ENCODE results near the gene WASF2. TPM values are rescaled to one million over a fixed set of nuclear protein-coding genes. Genes with fewer than 3 reads are reported as not detected.
A peak's percentile ranks its signal among the peaks of the same experiment; 100 is the strongest.

Gene WASF2
- total RNA-seq, 2 experiments from 2014 or later = 108 to 111 TPM

DNA sequence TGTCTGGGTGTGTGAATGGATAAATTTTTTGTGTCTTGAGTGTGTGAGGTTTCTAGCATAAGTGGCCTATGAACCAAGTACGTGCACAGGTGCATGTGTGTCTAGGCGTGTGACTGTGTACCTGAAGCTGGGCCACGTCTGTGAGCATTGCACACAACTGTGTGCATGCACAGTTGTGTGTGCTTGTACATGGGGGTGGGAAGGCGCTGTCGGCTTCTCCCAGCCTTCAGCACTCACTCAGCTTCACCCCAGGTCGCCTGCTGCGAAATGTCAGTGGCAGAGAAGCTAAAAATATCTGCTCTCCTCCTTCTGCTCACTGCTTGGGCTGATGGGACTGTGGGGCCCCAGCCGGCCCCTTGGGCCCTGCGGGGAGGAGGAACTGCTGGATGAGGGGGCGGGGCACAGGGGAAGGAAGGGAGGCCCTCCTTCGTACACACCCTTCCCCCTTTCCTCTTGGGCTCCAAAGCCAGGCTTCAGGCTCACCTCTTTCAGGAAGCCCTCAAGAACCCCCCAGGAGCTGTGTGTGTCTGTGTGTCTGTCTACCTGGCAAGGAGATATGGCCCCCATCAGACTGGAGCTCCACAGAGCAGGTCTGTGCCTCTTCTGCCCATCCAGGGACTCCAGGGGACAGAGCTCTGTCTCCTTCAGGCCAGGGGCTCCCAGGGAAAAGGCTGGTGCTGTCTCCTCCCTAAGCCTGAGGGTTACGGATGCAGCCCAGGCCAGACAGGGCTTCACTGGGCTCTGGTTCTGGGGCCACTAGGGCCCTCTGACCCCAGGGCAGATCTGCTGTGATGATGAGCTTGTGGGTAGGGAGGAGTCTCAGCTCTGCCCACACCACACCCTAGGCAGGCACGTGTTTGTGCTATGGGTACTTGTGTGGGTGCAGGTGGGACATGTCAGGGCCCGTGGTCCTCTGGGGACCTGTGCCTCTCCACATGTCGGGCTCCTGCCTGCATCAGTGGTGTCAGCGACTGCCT lies 35.6 kb upstream of the WASF2 start:
- CTCF ChIA-PET = interaction anchor here (0.6 to 9.8 kb wide), 10 partner anchors 32 to 225 kb away, joined by 3 to 54 read pairs (median 4); partner anchors contain the start of gene AHDC1
- Mint-ChIP-seq H3K27me3 (no peaks in the 10 kb centered on the region), H3K27ac (peak overlapping the region; percentile 96), H3K4me1 (ENCODE audit: low read depth) (peaks cover 51% of the 10 kb centered on the region), H3K36me3 (ENCODE audit: low read depth) (peaks cover 35% of the 10 kb centered on the region), H3K4me3 (peak overlapping the region; percentile 97), H3K9me3 (no peaks in the 10 kb centered on the region)
- TF ChIP-seq, protein P1, sequence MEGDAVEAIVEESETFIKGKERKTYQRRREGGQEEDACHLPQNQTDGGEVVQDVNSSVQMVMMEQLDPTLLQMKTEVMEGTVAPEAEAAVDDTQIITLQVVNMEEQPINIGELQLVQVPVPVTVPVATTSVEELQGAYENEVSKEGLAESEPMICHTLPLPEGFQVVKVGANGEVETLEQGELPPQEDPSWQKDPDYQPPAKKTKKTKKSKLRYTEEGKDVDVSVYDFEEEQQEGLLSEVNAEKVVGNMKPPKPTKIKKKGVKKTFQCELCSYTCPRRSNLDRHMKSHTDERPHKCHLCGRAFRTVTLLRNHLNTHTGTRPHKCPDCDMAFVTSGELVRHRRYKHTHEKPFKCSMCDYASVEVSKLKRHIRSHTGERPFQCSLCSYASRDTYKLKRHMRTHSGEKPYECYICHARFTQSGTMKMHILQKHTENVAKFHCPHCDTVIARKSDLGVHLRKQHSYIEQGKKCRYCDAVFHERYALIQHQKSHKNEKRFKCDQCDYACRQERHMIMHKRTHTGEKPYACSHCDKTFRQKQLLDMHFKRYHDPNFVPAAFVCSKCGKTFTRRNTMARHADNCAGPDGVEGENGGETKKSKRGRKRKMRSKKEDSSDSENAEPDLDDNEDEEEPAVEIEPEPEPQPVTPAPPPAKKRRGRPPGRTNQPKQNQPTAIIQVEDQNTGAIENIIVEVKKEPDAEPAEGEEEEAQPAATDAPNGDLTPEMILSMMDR (IDR thresholded peaks at IDR 0.05) = no peak
- peak; percentile 57 for ATAC-seq
- intact Hi-C loops (cut with micrococcal nuclease) = loop anchor here (5.0 to 10.0 kb wide), 2 partner anchors 78 to 139 kb away; no protein-coding TSS in a partner anchor
- DNase-seq = peak; percentile 86
- POLR2A ChIA-PET = interaction anchor here (0.6 to 4.1 kb wide), 13 partner anchors 10 to 137 kb away, joined by 3 to 21 read pairs (median 4); no protein-coding TSS in a partner anchor

DNA sequence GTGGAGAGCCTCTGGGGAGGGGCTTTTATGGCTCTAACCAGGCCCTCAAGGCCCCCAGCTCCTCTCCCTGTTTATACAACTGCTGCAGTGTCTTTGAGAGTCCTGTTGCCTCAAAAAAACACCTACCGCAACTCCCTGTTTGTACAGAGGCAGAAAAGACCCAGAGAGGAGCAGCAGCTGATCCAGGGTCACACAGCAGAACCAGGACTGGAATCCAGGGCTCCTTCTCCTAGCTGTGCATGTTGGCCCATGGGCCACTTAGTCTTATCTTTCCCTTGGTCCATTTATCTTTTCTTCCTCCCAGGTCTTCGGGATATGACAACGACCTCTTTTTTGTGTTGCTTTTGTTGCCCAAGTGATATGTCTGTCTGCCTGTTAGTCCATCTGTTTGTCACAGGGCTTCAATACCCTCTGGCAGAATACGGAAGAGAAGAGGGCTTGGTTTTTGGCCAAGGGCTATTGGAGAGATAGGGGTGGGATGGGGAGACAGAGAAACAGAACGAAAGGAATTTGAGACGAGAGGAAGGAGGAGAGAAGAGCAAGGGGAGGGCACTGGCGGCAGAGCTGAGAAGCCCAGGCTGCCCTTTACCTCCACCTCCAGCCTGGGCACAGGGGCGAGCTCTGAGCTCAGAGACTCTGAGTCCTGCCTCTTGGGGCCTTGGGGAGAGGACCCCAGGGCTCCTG lies 33.5 kb upstream of the WASF2 start:
- Mint-ChIP-seq H3K36me3 (ENCODE audit: low read depth) (peaks cover 35% of the 10 kb centered on the region), H3K27me3 (no peaks in the 10 kb centered on the region), H3K4me3 (peak overlapping the region; percentile 97), H3K27ac (peak overlapping the region; percentile 96), H3K4me1 (ENCODE audit: low read depth) (peaks cover 58% of the 10 kb centered on the region), H3K9me3 (no peaks in the 10 kb centered on the region)
- intact Hi-C loops (cut with micrococcal nuclease) = loop anchor here (5.0 to 10.0 kb wide), 4 partner anchors 36 to 141 kb away; no protein-coding TSS in a partner anchor
- no peak for ATAC-seq
- DNase-seq = no peak
- CTCF ChIA-PET = interaction anchor here (0.8 to 9.8 kb wide), 15 partner anchors 30 to 146 kb away, joined by 3 to 54 read pairs (median 4); partner anchors contain the start of gene AHDC1
- TF ChIP-seq, protein P1 (IDR thresholded peaks at IDR 0.05) = peak; percentile 10
- POLR2A ChIA-PET = interaction anchor here (0.8 to 4.1 kb wide), 14 partner anchors 9 to 140 kb away, joined by 3 to 21 read pairs (median 4); partner anchors contain the start of gene WASF2

DNA sequence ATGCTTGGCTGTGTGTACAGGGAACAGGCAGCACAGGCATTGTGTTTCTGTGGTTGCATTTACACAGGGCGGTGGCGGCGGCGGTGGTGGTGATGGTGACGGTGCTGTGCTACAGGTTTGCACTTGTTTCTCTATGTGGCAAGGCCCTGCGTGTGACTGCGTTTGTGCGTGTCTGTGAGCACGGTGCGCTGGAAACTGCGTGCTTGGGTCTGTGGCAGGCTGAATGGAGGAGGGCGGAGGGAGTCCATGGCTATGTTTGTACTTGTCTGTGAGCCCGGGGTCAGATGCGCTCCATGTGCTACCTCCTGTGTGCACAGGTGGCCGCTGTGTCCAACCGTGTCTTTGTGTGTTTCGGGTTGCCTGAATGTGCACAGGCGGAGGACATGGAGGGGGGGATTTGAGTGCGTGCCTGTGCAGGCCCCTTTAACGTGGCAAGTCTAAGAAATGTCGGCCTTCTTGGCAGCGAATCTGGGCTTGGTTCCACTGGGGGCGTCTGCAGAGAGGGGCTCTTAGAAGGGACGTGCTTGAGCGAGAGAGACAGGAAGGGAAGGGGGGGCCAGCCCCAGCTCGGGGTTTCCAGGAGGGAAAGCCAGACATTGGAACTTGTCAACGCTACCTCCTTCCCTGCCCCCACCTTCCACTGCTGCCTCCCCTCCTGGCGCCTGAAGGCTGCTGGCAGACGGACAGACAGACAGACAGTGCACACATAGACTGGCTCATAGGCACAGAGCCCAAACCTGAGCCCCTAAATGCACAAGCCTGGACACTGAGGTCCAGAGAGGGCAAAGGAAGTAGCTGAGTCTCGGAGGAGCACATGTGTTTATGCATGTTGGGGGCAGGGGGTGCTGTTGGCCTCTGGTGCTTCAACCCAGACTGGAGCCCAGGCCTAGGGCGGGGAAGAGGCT lies 32.7 kb upstream of the WASF2 start:
- peak; percentile 87 for DNase-seq
- no peaks in the 10 kb centered on the region for H3K9me3 Mint-ChIP-seq
- H3K36me3 Mint-ChIP-seq (ENCODE audit: low read depth) = peaks cover 35% of the 10 kb centered on the region
- CTCF ChIA-PET = interaction anchor here (0.7 to 9.8 kb wide), 16 partner anchors 12 to 147 kb away, joined by 3 to 54 read pairs (median 4); partner anchors contain the start of gene AHDC1
- peak; percentile 31 for ATAC-seq
- H3K4me1 Mint-ChIP-seq (ENCODE audit: low read depth) = peaks cover 63% of the 10 kb centered on the region
- POLR2A ChIA-PET = interaction anchor here (0.8 to 4.1 kb wide), 24 partner anchors 8 to 156 kb away, joined by 3 to 21 read pairs (median 4); partner anchors contain the start of gene WASF2
- intact Hi-C loops (cut with micrococcal nuclease) = loop anchor here (5.0 to 10.0 kb wide), 4 partner anchors 35 to 142 kb away; no protein-coding TSS in a partner anchor
- H3K4me3 Mint-ChIP-seq = peak overlapping the region; percentile 97
- H3K27ac Mint-ChIP-seq = peak overlapping the region; percentile 96
- H3K27me3 Mint-ChIP-seq = no peaks in the 10 kb centered on the region
- TF ChIP-seq, protein P1 (IDR thresholded peaks at IDR 0.05) = peak; percentile 58

DNA sequence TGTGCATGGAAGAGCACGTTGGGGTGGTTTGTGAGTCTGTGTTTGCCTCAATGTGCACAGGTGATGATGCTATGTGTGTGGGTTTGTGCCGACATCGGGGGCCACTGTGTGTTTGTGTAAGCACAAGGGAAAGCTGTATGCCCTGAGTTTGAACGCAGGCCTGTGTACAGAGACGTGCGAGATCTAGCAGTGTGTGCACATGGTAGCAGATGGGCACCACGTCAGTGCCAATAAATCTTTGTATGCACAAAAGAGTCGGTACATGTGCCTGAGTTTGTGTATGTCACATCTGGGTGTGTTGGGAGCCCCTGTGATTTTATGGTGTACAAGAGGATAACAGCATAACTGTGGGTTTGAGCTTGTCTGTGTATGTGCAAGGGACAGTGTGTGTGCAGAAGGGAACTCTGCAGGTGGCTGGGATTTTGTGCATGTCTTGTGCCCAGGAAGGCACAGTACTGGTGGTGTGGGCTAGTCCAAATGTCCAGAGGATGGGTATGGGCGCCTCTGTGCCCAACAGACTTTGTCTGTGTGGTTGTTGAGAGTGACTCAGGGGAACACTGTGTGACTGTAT lies 32.0 kb upstream of the WASF2 start:
- POLR2A ChIA-PET = interaction anchor here (0.6 to 3.5 kb wide), 20 partner anchors 10 to 1440 kb away, joined by 3 to 12 read pairs (median 4); partner anchors contain the start of gene WASF2
- TF ChIP-seq, protein P1 (IDR thresholded peaks at IDR 0.05) = no peak
- Mint-ChIP-seq H3K9me3 (no peaks in the 10 kb centered on the region), H3K36me3 (ENCODE audit: low read depth) (peaks cover 35% of the 10 kb centered on the region), H3K27ac (peak overlapping the region; percentile 96), H3K4me1 (ENCODE audit: low read depth) (peaks cover 68% of the 10 kb centered on the region), H3K4me3 (peak overlapping the region; percentile 97), H3K27me3 (no peaks in the 10 kb centered on the region)
- ATAC-seq (peak; percentile 2), DNase-seq (peak; percentile 49)
- CTCF ChIA-PET = interaction anchor here (0.8 to 9.8 kb wide), 4 partner anchors 35 to 119 kb away, joined by 3 to 54 read pairs (median 4); partner anchors contain the start of gene AHDC1
- intact Hi-C loops (cut with micrococcal nuclease) = loop anchor here (5.0 to 10.0 kb wide), 4 partner anchors 35 to 143 kb away; no protein-coding TSS in a partner anchor

Measured in activated CD8-positive, alpha-beta T cell treated with anti-CD3 and anti-CD28 coated beads for 36 hours (primary cell).